Measurements from ENCODE around the gene ZSCAN23. TPM values are rescaled to one million over a fixed set of nuclear protein-coding genes. Genes with fewer than 3 reads are reported as not detected.
"Not testable (repeated sequence)": the region's sequence is repeated elsewhere in the genome, so short reads cannot be mapped to it uniquely, and the experiment has no call there.

The ZSCAN23 gene
- total and polyA plus RNA-seq, 2 of the 8 experiments (the other 6 are each of a cell fraction or from before 2014, with no cell fraction given): 0.74 to 5.3 TPM

- TF ChIP-seq TAF7 (optimal IDR thresholded peaks at IDR 0.05; ENCODE audit: borderline replicate concordance, low read depth, low read length) (peak; percentile 54), E2F6 (IDR thresholded peaks at IDR 0.05) (no peak), SAP30 (IDR thresholded peaks at IDR 0.05; ENCODE audit: insufficient read depth, insufficient replicate concordance, low read length) (no peak), CHD1 (IDR thresholded peaks at IDR 0.05; ENCODE audit: low read depth, low read length) (no peak), CTCF (IDR thresholded peaks at IDR 0.05; ENCODE audit: control extremely low read depth in 1 of 3, insufficient read depth in 1 of 3, low read depth in 1 of 3, low read length in 3 of 3) (no peak), YY1 (IDR thresholded peaks at IDR 0.05; ENCODE audit: low read depth, low read length) (no peak)
Observed at GRCh38 chr6:28474441-28475219, 31.3 kb upstream of the ZSCAN23 start (continued).

GRCh38 chr6:28469153-28469745, 26.0 kb upstream of the ZSCAN23 start:
- peak overlapping the region in 1 of 4 experiments; percentile 31; a peak in 1 of 8 replicates for H3K4me3 ChIP-seq (ENCODE audit: extremely low read depth in 1 of 4, insufficient read depth in 2 of 4, low read depth in 3 of 4, low read length in 4 of 4)
- H2BK15ac ChIP-seq (ENCODE audit: low read length); H3K4me1 ChIP-seq (replicated peaks in 1 of 4; ENCODE audit: control insufficient read depth in 3 of 4, insufficient read depth in 4 of 4, low read length in 3 of 4); H3K14ac ChIP-seq (ENCODE audit: insufficient read length); H3K23me2 ChIP-seq (ENCODE audit: low read depth, low read length); H4K5ac ChIP-seq (ENCODE audit: insufficient read length, low read depth, low read length); H4K20me1 ChIP-seq (replicated peaks in 1 of 2; ENCODE audit: control insufficient read depth in 1 of 2, insufficient read depth in 2 of 2, low read length in 2 of 2); H2AK5ac ChIP-seq (ENCODE audit: low read depth, low read length); H2BK5ac ChIP-seq (ENCODE audit: low read depth, low read length); H3K79me1 ChIP-seq (ENCODE audit: low read depth, low read length); H3K4ac ChIP-seq (replicated peaks; ENCODE audit: insufficient read length, low read depth, low read length); H3K18ac ChIP-seq (ENCODE audit: extremely low read depth, low read length); H3K9ac ChIP-seq (replicated peaks in 1 of 4; ENCODE audit: extremely low read depth in 1 of 4, low read depth in 3 of 4, low read length in 3 of 4); FAIRE-seq; H2BK12ac ChIP-seq (ENCODE audit: low read depth, low read length); H3K56ac ChIP-seq (replicated peaks; ENCODE audit: insufficient read length, low read depth, low read length); H3K23ac ChIP-seq (ENCODE audit: insufficient read length); H2AFZ ChIP-seq (ENCODE audit: low read length); H4K91ac ChIP-seq (replicated peaks; ENCODE audit: insufficient read length, low read length); H3K27me3 ChIP-seq (replicated peaks in 1 of 4; ENCODE audit: control insufficient read depth in 3 of 4, extremely low read depth in 1 of 4, insufficient read depth in 3 of 4, low read length in 3 of 4); H2BK20ac ChIP-seq (ENCODE audit: low read length); H4K8ac ChIP-seq (ENCODE audit: extremely low read depth, insufficient read depth, low read length); H2BK120ac ChIP-seq (replicated peaks; ENCODE audit: low read depth, low read length); H3K9me3 ChIP-seq (ENCODE audit: insufficient read depth in 2 of 2, low read depth in 1 of 2, low read length in 1 of 2); H3K36me3 ChIP-seq (ENCODE audit: control insufficient read depth in 2 of 4, insufficient read depth in 4 of 4, low read length in 3 of 4); H3K79me2 ChIP-seq (ENCODE audit: control insufficient read depth in 1 of 2, insufficient read depth in 2 of 2, low read length in 2 of 2); H3K27ac ChIP-seq (ENCODE audit: low read depth, low read length); H3K4me2 ChIP-seq (ENCODE audit: insufficient read depth in 1 of 2, low read depth in 2 of 2, low read length in 2 of 2); DNase-seq (ENCODE audit: low read depth in 1 of 2, low spot score in 2 of 2): not testable (repeated sequence)
- POLR2A ChIA-PET (ENCODE audit: partially characterized antibody): interaction anchor here (1.3 kb wide), 1 partner anchor 19 kb away, joined by 3 read pairs; no protein-coding TSS in a partner anchor
- 90% methylated on average over 29 of the region's 45 CpGs; no CpG with 5 or more reads in 1 of the 2 experiments for WGBS, 2 experiments (ENCODE audit: extremely low coverage in 1 of 2, insufficient coverage in 1 of 2, insufficient read length in 1 of 2, insufficient replicate concordance in 2 of 2, low coverage in 1 of 2, low lambda C conversion rate in 2 of 2, missing lambda C conversion rate in 1 of 2)
- CTCF ChIA-PET (ENCODE audit: partially characterized antibody): interaction anchor here (0.6 to 3.6 kb wide), 3 partner anchors 36 to 1887 kb away, joined by 3 to 11 read pairs (median 4); no protein-coding TSS in a partner anchor

All from H1 (cell line).